BLaER1 treated with 17β-estradiol and CSF1 and Interleukin-3, amounts not matched to agents 10 nM and 100 nM (cell line): ENCODE data around the gene PIN1.
A peak's percentile ranks its signal among the peaks of the same experiment; 100 is the strongest.

ENCODE experiments used
- H3K27ac ChIP-seq, 11 experiments: shearing (Covaris generic); formaldehyde crosslinking; 2 replicates each; pipeline ENCODE4 v1.8.1; 2022
- H3K27me3 ChIP-seq, 11 experiments: shearing (Covaris generic); formaldehyde crosslinking; 2 replicates each; pipeline ENCODE4 v1.8.1; 2022
- H3K36me3 ChIP-seq, 11 experiments: shearing (Covaris generic); formaldehyde crosslinking; 2 replicates each; pipeline ENCODE4 v1.8.1; 2022
- H3K4me1 ChIP-seq, 10 experiments: shearing (Covaris generic); formaldehyde crosslinking; 2 replicates each; pipeline ENCODE4 v1.8.1; 2022
- H3K4me2 ChIP-seq, 11 experiments: shearing (Covaris generic); formaldehyde crosslinking; 2 replicates each; pipeline ENCODE4 v1.8.1; 2022
- H3K4me3 ChIP-seq, 10 experiments: shearing (Covaris generic); formaldehyde crosslinking; 2 replicates each; pipeline ENCODE4 v1.8.1; 2022
- H3K9ac ChIP-seq, 11 experiments: shearing (Covaris generic); formaldehyde crosslinking; 2 replicates each; pipeline ENCODE4 v1.8.1; 2022
- H3K9me3 ChIP-seq, 11 experiments: shearing (Covaris generic); formaldehyde crosslinking; replicated peaks in 1 of 11; 2 replicates each; pipeline ENCODE4 v1.8.1; 2022
- H4K20me1 ChIP-seq, 11 experiments: shearing (Covaris generic); formaldehyde crosslinking; 2 replicates each; pipeline ENCODE4 v1.8.1; 2022
- Cebpa-rat ChIP-seq, 11 experiments: shearing (Covaris generic); IDR thresholded peaks; 2 replicates each; pipeline ENCODE4 v1.8.1; 2022

Gene PIN1

GRCh38 chr19:9847087-9847671 is 12.1 kb downstream of the PIN1 start:
- Histone ChIP-seq H3K9ac (peak overlapping the region in 2 of 11 experiments; percentile 9 to 37; a peak in 1 of 22 replicates), H3K27me3 (no peaks in the 10 kb centered on the region), H3K36me3 (peaks cover 77 to 96% (median 85%) of the 10 kb centered on the region in 11 experiments), H3K4me1 (no peaks in the 10 kb centered on the region), H3K4me3 (no peak overlapping the region), H3K27ac (no peak overlapping the region), H4K20me1 (peaks cover 16 to 85% (median 59%) of the 10 kb centered on the region in 11 experiments; a peak in 20 of 22 replicates), H3K9me3 (peaks cover 0 to 19% (median 0%) of the 10 kb centered on the region in 11 experiments; a peak in 8 of 22 replicates), H3K4me2 (no peak overlapping the region)
- no peak for TF ChIP-seq Cebpa-rat (IDR thresholded peaks at IDR 0.05)

GRCh38 chr19:9848060-9848459 is 12.9 kb downstream of the PIN1 start:
- peak overlapping the region in 1 of 11 experiments; percentile 26; a peak in 1 of 22 replicates for H3K9ac ChIP-seq
- no peak for TF ChIP-seq Cebpa-rat (IDR thresholded peaks at IDR 0.05)
- no peaks in the 10 kb centered on the region for H3K27me3 ChIP-seq
- peaks cover 16 to 77% (median 55%) of the 10 kb centered on the region in 11 experiments; a peak in 20 of 22 replicates for H4K20me1 ChIP-seq
- peaks cover 0 to 11% (median 0%) of the 10 kb centered on the region in 11 experiments; a peak in 8 of 22 replicates for H3K9me3 ChIP-seq
- H3K4me1 ChIP-seq: no peaks in the 10 kb centered on the region
- H3K4me2 ChIP-seq: no peak overlapping the region
- H3K27ac ChIP-seq: no peak overlapping the region
- H3K4me3 ChIP-seq: no peak overlapping the region
- peaks cover 68 to 90% (median 76%) of the 10 kb centered on the region in 11 experiments for H3K36me3 ChIP-seq

DNA sequence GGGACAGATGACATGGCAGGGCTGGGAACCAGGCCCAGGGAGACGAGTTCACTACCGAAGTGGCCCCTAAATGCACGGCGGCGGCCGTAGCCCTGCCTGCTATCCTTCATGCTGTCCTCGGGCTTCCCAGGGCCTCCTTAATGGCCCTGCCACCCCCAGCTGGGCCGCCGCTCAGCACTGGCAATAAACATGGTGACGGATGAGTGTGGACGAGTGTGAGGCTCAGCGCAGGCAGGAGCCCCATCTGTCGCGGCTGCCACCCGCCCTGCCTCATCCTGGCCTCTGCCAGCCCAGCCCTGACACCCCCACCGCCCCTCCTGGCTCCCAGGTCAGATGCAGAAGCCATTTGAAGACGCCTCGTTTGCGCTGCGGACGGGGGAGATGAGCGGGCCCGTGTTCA is 13.6 kb downstream of the PIN1 start:
- Histone ChIP-seq H3K27ac (no peak overlapping the region), H3K4me3 (no peak overlapping the region), H3K4me2 (no peak overlapping the region), H4K20me1 (peaks cover 16 to 72% (median 53%) of the 10 kb centered on the region in 11 experiments; a peak in 20 of 22 replicates), H3K9ac (no peak overlapping the region), H3K4me1 (no peaks in the 10 kb centered on the region), H3K27me3 (no peaks in the 10 kb centered on the region), H3K9me3 (peaks cover 0 to 4% (median 0%) of the 10 kb centered on the region in 11 experiments; a peak in 7 of 22 replicates), H3K36me3 (peaks cover 61 to 87% (median 69%) of the 10 kb centered on the region in 11 experiments)
- no peak for TF ChIP-seq Cebpa-rat (IDR thresholded peaks at IDR 0.05)

DNA sequence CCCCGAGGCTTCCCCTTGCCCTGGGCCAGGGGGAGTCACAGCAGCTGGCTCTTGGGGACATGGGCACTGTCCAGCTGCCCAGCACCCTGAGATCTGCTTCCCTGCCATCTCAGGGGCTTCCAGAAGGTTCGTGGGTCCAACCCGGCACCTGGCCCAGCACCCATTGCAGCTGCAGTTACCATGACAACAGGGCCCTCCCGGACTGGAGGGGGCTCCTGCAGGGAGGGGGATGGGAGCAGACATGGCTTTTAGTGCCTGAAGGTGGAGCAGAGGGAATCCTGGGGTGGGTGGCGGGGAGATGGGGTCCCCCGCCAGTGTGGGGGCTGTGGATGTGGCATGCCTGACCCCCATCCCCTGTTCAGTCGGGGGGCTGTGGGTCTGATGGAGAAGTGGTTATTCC is 14.7 kb downstream of the PIN1 start:
- no peak for TF ChIP-seq Cebpa-rat (IDR thresholded peaks at IDR 0.05)
- Histone ChIP-seq H4K20me1 (peaks cover 16 to 61% (median 44%) of the 10 kb centered on the region in 11 experiments; a peak in 20 of 22 replicates), H3K27me3 (no peaks in the 10 kb centered on the region), H3K4me1 (no peaks in the 10 kb centered on the region), H3K4me3 (no peak overlapping the region), H3K9me3 (no peaks in the 10 kb centered on the region), H3K36me3 (peaks cover 51 to 77% (median 62%) of the 10 kb centered on the region in 11 experiments), H3K4me2 (no peak overlapping the region), H3K9ac (no peak overlapping the region), H3K27ac (no peak overlapping the region)

- H3K27ac ChIP-seq: no peak overlapping the region
- TF ChIP-seq Cebpa-rat (IDR thresholded peaks at IDR 0.05): no peak
- H3K36me3 ChIP-seq: peaks cover 45 to 71% (median 56%) of the 10 kb centered on the region in 11 experiments; a peak in 21 of 22 replicates
- H3K4me3 ChIP-seq: no peak overlapping the region
- H3K4me2 ChIP-seq: no peak overlapping the region
- no peaks in the 10 kb centered on the region for H3K27me3 ChIP-seq
- no peaks in the 10 kb centered on the region for H3K9me3 ChIP-seq
- peaks cover 16 to 57% (median 39%) of the 10 kb centered on the region in 11 experiments; a peak in 20 of 22 replicates for H4K20me1 ChIP-seq
- no peak overlapping the region for H3K9ac ChIP-seq
- no peaks in the 10 kb centered on the region for H3K4me1 ChIP-seq
Measured at GRCh38 chr19:9850235-9850959, 15.3 kb downstream of the PIN1 start.

DNA sequence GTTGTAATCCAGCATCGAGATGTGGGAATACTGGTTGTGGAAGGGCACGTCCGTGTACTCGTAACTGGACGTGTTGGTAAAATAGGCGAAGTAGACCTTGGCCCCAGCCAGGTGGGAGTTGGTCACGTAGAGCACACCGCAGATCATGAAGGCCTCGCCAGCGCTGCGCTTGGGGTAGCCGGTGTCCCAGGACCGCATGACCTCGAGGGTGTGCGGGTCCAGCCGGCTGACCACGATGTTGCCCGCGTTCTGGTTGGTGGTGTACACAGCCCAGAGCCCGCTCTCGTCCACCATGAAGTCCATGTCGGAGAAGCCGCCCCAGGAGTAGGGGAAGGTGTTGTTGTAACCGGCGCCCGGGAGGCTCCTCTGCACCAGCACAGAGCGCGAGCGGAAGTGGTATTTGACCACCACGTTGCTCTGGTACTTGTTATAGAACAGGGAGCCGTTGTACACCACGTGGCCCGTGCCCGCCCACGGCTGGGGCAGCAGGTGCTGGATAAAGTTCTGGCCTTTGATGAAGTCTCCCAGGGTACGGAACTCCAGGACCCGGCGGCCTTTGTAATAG is 19.2 kb downstream of the PIN1 start:
- Histone ChIP-seq H3K4me3 (no peak overlapping the region), H3K9ac (no peak overlapping the region), H3K27me3 (no peaks in the 10 kb centered on the region), H3K4me1 (peaks cover 11 to 18% (median 14%) of the 10 kb centered on the region in 10 experiments; a peak in 19 of 20 replicates), H4K20me1 (peaks cover 0 to 18% (median 2%) of the 10 kb centered on the region in 11 experiments; a peak in 7 of 22 replicates), H3K36me3 (peaks cover 7 to 31% (median 23%) of the 10 kb centered on the region in 11 experiments; a peak in 19 of 22 replicates), H3K9me3 (no peaks in the 10 kb centered on the region), H3K27ac (no peak overlapping the region), H3K4me2 (no peak overlapping the region)
- TF ChIP-seq Cebpa-rat (IDR thresholded peaks at IDR 0.05): no peak

DNA sequence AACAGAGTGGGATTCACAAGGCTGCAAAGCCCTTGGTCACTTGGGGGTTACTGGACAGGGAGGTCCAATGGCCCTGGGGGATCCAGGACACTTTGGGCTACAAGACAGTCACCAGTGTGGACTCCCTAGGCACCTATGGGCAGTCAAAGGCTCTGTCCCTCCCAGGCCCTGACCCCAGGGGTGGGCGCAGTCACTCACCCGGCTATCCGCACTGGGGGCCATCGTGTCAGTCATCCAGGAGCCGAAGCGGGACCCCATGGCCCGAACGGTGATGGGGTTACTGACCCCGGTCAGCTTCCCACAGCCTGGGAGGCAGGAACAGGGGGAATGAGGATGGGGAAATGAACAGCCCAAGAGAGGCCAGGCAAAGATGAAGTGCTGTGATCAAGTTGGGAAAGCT is 21.5 kb downstream of the PIN1 start:
- Histone ChIP-seq H3K36me3 (peaks cover 0 to 17% (median 11%) of the 10 kb centered on the region in 11 experiments; a peak in 6 of 22 replicates), H3K4me3 (no peak overlapping the region), H3K27me3 (no peaks in the 10 kb centered on the region), H3K4me1 (peaks cover 11 to 18% (median 14%) of the 10 kb centered on the region in 10 experiments; a peak in 19 of 20 replicates), H3K4me2 (no peak overlapping the region), H3K27ac (no peak overlapping the region), H4K20me1 (peaks cover 0 to 6% (median 0%) of the 10 kb centered on the region in 11 experiments; a peak in 2 of 22 replicates), H3K9ac (no peak overlapping the region), H3K9me3 (no peaks in the 10 kb centered on the region)
- TF ChIP-seq Cebpa-rat (IDR thresholded peaks at IDR 0.05): no peak

DNA sequence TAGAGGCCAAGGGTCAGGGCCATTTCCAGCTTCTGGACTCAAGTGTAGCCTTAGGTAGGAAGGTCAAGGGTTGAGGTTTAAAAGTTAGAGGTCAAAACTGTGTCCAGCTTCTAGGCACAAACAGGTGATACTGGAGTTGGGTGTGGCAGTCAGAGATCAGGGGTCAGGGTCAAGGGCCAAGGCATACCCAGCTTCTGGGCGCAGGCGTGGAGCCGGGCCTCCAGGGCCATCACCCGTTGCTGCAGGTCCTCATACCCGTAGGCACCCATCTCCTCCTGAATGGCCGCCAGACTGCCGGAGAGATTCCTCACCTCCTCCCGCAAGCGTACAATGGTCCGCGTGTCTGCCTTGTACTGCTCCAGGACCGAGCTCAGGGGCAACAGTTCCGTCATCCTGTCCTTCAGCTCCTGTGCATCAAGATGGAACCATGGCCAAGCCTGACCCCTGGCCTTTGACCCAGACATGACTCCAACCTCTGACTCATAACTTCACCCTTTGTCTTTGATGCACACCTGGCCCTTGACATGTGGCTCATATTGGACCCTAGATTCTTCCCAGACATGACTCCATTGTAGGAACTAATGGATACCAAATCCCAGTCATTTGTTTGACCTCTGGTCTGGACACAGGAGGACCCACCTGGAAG is 22.1 kb downstream of the PIN1 start:
- H3K36me3 ChIP-seq: peaks cover 0 to 15% (median 7%) of the 10 kb centered on the region in 11 experiments; a peak in 6 of 22 replicates
- H3K9ac ChIP-seq: no peak overlapping the region
- H3K9me3 ChIP-seq: no peaks in the 10 kb centered on the region
- H3K27me3 ChIP-seq: no peaks in the 10 kb centered on the region
- TF ChIP-seq Cebpa-rat (IDR thresholded peaks at IDR 0.05): no peak
- H3K4me2 ChIP-seq: peak overlapping the region in 5 of 11 experiments; percentile 36 to 60 (median 40); a peak in 8 of 22 replicates
- peaks cover 11 to 18% (median 14%) of the 10 kb centered on the region in 10 experiments; a peak in 19 of 20 replicates for H3K4me1 ChIP-seq
- no peak overlapping the region for H3K4me3 ChIP-seq
- peaks cover 0 to under 1% (median 0%) of the 10 kb centered on the region in 11 experiments; a peak in 1 of 22 replicates for H4K20me1 ChIP-seq
- H3K27ac ChIP-seq: no peak overlapping the region
